ENCODE measurements around the gene PLAAT4. TPM values are rescaled to one million over a fixed set of nuclear protein-coding genes. Genes with fewer than 3 reads are reported as not detected.

PLAAT4 gene
- total and polyA plus RNA-seq, 10 of the 15 experiments (the other 5 are each of a cell fraction or from before 2014, with no cell fraction given): 6.0 to 34.3 (median 12.4) TPM

GRCh38 chr11:63592975-63593395, 56.4 kb downstream of the PLAAT4 start:
- no TSS peak for BruUV-seq (replicated peaks)
- no peak overlapping the region for H3K4me2 ChIP-seq (ENCODE audit: control insufficient read depth, insufficient read depth)
- no peaks in the 10 kb centered on the region for H3K79me2 ChIP-seq (ENCODE audit: control insufficient read depth, insufficient read depth, low read length)
- no peaks in the 10 kb centered on the region for H3K27me3 ChIP-seq (replicated peaks in 1 of 2; ENCODE audit: control insufficient read depth in 2 of 2, insufficient read depth in 2 of 2, low read length in 1 of 2)
- ATAC-seq (peak; percentile 69), DNase-seq (ENCODE audit: low read depth, low spot score) (no peak), FAIRE-seq (no peak)
- WGBS (ENCODE audit: insufficient coverage, insufficient replicate concordance, low lambda C conversion rate, missing lambda C conversion rate): 28% methylated on average over 4 of the region's 4 CpGs
- no peaks in the 10 kb centered on the region; a peak in 1 of 4 replicates for H3K36me3 ChIP-seq (ENCODE audit: control insufficient read depth in 2 of 2, insufficient read depth in 2 of 2, low read length in 1 of 2)
- intact Hi-C loops (cut with micrococcal nuclease; ENCODE audit: unreplicated experiment): loop anchor here (2.0 to 5.0 kb wide), 2 partner anchors 44 to 144 kb away; no protein-coding TSS in a partner anchor
- in situ Hi-C loops (cut with MboI): no loop called here
- ChIA-PET RAD21 (ENCODE audit: unreplicated experiment) (interaction anchor here (1.0 kb wide), 1 partner anchor 43 kb away, joined by 3 read pairs; no protein-coding TSS in a partner anchor), POLR2A (interaction anchor here (0.5 kb wide), 1 partner anchor 42 kb away, joined by 3 read pairs; no protein-coding TSS in a partner anchor), SMC1A (ENCODE audit: uncharacterized antibody, unreplicated experiment) (interaction anchor here (1.1 to 3.3 kb wide), 5 partner anchors 9 to 113 kb away, joined by 3 to 19 read pairs (median 4); no protein-coding TSS in a partner anchor), CTCF (interaction anchor here (1.1 to 4.6 kb wide), 6 partner anchors 11 to 145 kb away, joined by 3 to 22 read pairs (median 4); no protein-coding TSS in a partner anchor)
- no peak overlapping the region for H3K4me3 ChIP-seq
- no peak overlapping the region for H2AFZ ChIP-seq (ENCODE audit: control insufficient read depth, low read depth, low read length)
- no peak overlapping the region for H3K27ac ChIP-seq (ENCODE audit: control insufficient read depth, insufficient read depth)
- no peaks in the 10 kb centered on the region for H3K9me3 ChIP-seq (replicated peaks; ENCODE audit: control insufficient read depth, insufficient read depth, low read length)
- no peak overlapping the region for H3K9ac ChIP-seq (ENCODE audit: control insufficient read depth, insufficient read depth, low read length)
- no peaks in the 10 kb centered on the region for H4K20me1 ChIP-seq (ENCODE audit: control insufficient read depth, insufficient read depth)
- no peaks in the 10 kb centered on the region for H3K4me1 ChIP-seq (ENCODE audit: control insufficient read depth, insufficient read depth, low read length)
- no peak for TF ChIP-seq BMI1 (IDR thresholded peaks at IDR 0.05; ENCODE audit: borderline replicate concordance)
- TF ChIP-seq ZNF592 (IDR thresholded peaks at IDR 0.05): no peak
- no peak for TF ChIP-seq IRF4 (IDR thresholded peaks at IDR 0.05; ENCODE audit: low read depth, low read length)
- TF ChIP-seq LARP7 (IDR thresholded peaks at IDR 0.05): no peak
- peak; percentile 67 for TF ChIP-seq SMC3 (IDR thresholded peaks at IDR 0.05; ENCODE audit: borderline replicate concordance, low read length)
- no peak for TF ChIP-seq CBX5 (IDR thresholded peaks at IDR 0.05; ENCODE audit: low read depth)
- no peak for TF ChIP-seq ATF3 (IDR thresholded peaks at IDR 0.05; ENCODE audit: borderline replicate concordance, extremely low read depth, low read depth, low read length)
- no peak for TF ChIP-seq YBX1 (IDR thresholded peaks at IDR 0.05)
- no peak for TF ChIP-seq RCOR1 (conservative IDR thresholded peaks at IDR 0.05; ENCODE audit: low read depth, low read length)
- TF ChIP-seq RAD21 (IDR thresholded peaks at IDR 0.05; ENCODE audit: insufficient read depth, low read depth, low read length): peak; percentile 70
- no peak for TF ChIP-seq NRF1 (conservative IDR thresholded peaks at IDR 0.05; ENCODE audit: low read depth, low read length)
- peak; percentile 77 for TF ChIP-seq REST (IDR thresholded peaks at IDR 0.05; ENCODE audit: low read depth, low read length)
- no peak for TF ChIP-seq EP300 (IDR thresholded peaks at IDR 0.05; ENCODE audit: borderline replicate concordance in 1 of 2, control insufficient read depth in 1 of 2, low read depth in 2 of 2, low read length in 2 of 2)
- TF ChIP-seq NFIC (IDR thresholded peaks at IDR 0.05; ENCODE audit: low read depth, low read length): no peak
- TF ChIP-seq IRF3 (IDR thresholded peaks at IDR 0.05): no peak
